Neural cell (in vitro differentiated cells): ENCODE results near the gene NEFH. TPM values are rescaled to one million over a fixed set of nuclear protein-coding genes. Genes with fewer than 3 reads are reported as not detected.

ENCODE experiments used
- H2AFZ ChIP-seq: fragments of 200-600, 300-800 bp; sonication (generic), shearing (Covaris generic); 2 replicates; pipeline ENCODE4 v1.6.0; 2014; ENCODE audit warnings: low read depth, mild to moderate bottlenecking, antibody characterized with exemption, low read length, moderate library complexity
- H3F3A ChIP-seq: fragments of 200-600 bp; shearing (Covaris generic); 2 replicates; pipeline ENCODE4 v1.6.1; 2016; ENCODE audit warnings: mild to moderate bottlenecking, moderate library complexity, mixed read lengths, antibody characterized with exemption, low read length; ENCODE audit not compliant: insufficient read depth, poor library complexity, severe bottlenecking
- H3K27ac ChIP-seq: fragments of 200-600, 300-800 bp; sonication (generic), shearing (Covaris generic); 2 replicates; pipeline ENCODE4 v1.5.1; 2014; ENCODE audit warnings: mild to moderate bottlenecking, low read length, moderate library complexity
- H3K27me3 ChIP-seq: fragments of 300-800, 200-600 bp; sonication (generic), shearing (Covaris generic); 2 replicates; pipeline ENCODE4 v1.6.0; 2014; ENCODE audit warnings: mild to moderate bottlenecking, low read depth, low read length, moderate library complexity; ENCODE audit not compliant: insufficient read depth
- H3K36me3 ChIP-seq: fragments of 300-800, 200-600 bp; sonication (generic), shearing (Covaris generic); 2 replicates; pipeline ENCODE4 v1.5.1; 2014; ENCODE audit warnings: mild to moderate bottlenecking, antibody characterized with exemption, low read length, moderate library complexity; ENCODE audit not compliant: insufficient read depth
- H3K4me2 ChIP-seq: fragments of 300-800, 200-600 bp; sonication (generic), shearing (Covaris generic); 2 replicates; pipeline ENCODE4 v1.6.0; 2014; ENCODE audit warnings: mild to moderate bottlenecking, low read length
- H3K4me3 ChIP-seq: fragments of 300-800, 200-600 bp; sonication (generic), shearing (Covaris generic); 2 replicates; pipeline ENCODE4 v1.5.1; 2014; ENCODE audit warnings: mild to moderate bottlenecking, low read length, moderate library complexity
- H3K79me2 ChIP-seq: fragments of 200-600 bp; shearing (Covaris generic); replicated peaks from 2 replicates; pipeline ENCODE4 v1.6.0; 2014; ENCODE audit warnings: mild to moderate bottlenecking, low read length, moderate library complexity; ENCODE audit not compliant: insufficient read depth
- H3K9ac ChIP-seq: fragments of 300-800, 200-600 bp; sonication (generic), shearing (Covaris generic); 2 replicates; pipeline ENCODE4 v1.6.1; 2016; ENCODE audit warnings: mild to moderate bottlenecking, low read length, mixed read lengths
- H3K9me2 ChIP-seq: fragments of 200-600 bp; shearing (Covaris generic); 2 replicates; pipeline ENCODE4 v1.6.1; 2016; ENCODE audit warnings: mild to moderate bottlenecking, low read length, mixed read lengths; ENCODE audit not compliant: insufficient read depth
- H3K9me3 ChIP-seq: fragments of 200-600, 300-800 bp; sonication (generic), shearing (Covaris generic); 2 replicates; pipeline ENCODE4 v1.6.1; 2016; ENCODE audit warnings: mild to moderate bottlenecking, mixed run types, low read length, moderate library complexity, mixed read lengths
- H4K20me1 ChIP-seq: fragments of 200-600 bp; shearing (Covaris generic); 2 replicates; pipeline ENCODE4 v1.6.1; 2016; ENCODE audit warnings: mild to moderate bottlenecking, mixed run types; ENCODE audit not compliant: insufficient read depth
- EP300 ChIP-seq: fragments of 450-650 bp; conservative IDR thresholded peaks from 2 replicates; pipeline ENCODE4 v1.6.1; 2014; ENCODE audit warnings: antibody characterized with exemption, mild to moderate bottlenecking, moderate library complexity; ENCODE audit not compliant: poor library complexity, severe bottlenecking
- EZH2 ChIP-seq: fragments of 200-600, 300-800 bp; shearing (Covaris generic), sonication (generic); IDR thresholded peaks from 2 replicates; pipeline ENCODE4 v1.6.1; 2014; ENCODE audit warnings: antibody characterized with exemption, low read length, borderline replicate concordance, mild to moderate bottlenecking; ENCODE audit not compliant: insufficient read depth, poor library complexity, severe bottlenecking
- MXI1 ChIP-seq: fragments of 450-650 bp; conservative IDR thresholded peaks from 2 replicates; pipeline ENCODE4 v1.6.1; 2014; ENCODE audit warnings: antibody characterized with exemption, mild to moderate bottlenecking; ENCODE audit not compliant: poor library complexity, severe bottlenecking
- POLR2AphosphoS5 ChIP-seq: IDR thresholded peaks from 2 replicates; pipeline ENCODE4 v1.6.1; 2012
- RAD21 ChIP-seq: fragments of 450-650 bp; conservative IDR thresholded peaks from 2 replicates; pipeline ENCODE4 v1.6.1; 2014; ENCODE audit warnings: antibody characterized with exemption, mild to moderate bottlenecking, moderate library complexity
- SMC3 ChIP-seq: fragments of 450-650 bp; conservative IDR thresholded peaks from 2 replicates; pipeline ENCODE4 v1.6.1; 2014; ENCODE audit warnings: antibody characterized with exemption, mild to moderate bottlenecking, moderate library complexity; ENCODE audit not compliant: poor library complexity
- TAF1 ChIP-seq: IDR thresholded peaks from 2 replicates; pipeline ENCODE4 v1.6.1; 2012; ENCODE audit warnings: low read depth
- polyA plus RNA-seq: library from polyadenylated mRNA; depleted of rRNA; stranded (reverse); fragments of >200 nt; gene quantifications from 2 replicates; pipeline ENCODE4 v1.2.3, GENCODE V29; 2014
- TF ChIP-seq, protein P1 (sequence below): fragments of 450-650 bp; IDR thresholded peaks from 2 replicates; pipeline ENCODE4 v1.5.1; 2014; ENCODE audit warnings: antibody characterized with exemption, mild to moderate bottlenecking, moderate library complexity; ENCODE audit not compliant: poor library complexity, severe bottlenecking
- TF ChIP-seq, protein P2 (sequence below): IDR thresholded peaks from 2 replicates; pipeline ENCODE4 v1.6.1; 2012; ENCODE audit warnings: borderline replicate concordance

Gene NEFH
- polyA plus RNA-seq, 1 donor from 2014 or later = 0.05 TPM

DNA sequence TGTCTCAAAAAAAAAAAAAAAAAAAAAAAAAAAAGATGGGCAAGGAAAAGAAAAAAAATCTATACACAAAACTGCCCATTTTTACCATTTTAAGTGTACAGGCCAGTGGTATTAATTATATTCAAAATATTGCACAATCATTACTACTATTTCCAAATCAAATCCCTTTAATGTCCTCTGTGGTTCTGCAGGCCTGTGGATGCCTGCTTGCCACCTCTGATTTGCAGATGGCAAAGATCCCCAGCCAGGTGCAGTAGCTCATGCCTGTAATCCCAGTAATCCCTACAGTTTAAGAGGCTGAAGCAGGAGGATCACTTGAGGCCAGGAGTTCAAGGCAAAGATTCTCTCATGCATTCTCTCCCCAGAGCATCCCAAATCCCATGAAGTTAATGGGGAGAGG lies 21.5 kb upstream of the NEFH start:
- no peaks in the 10 kb centered on the region for H3K36me3 ChIP-seq
- H3K9me2 ChIP-seq = no peaks in the 10 kb centered on the region
- H3K4me3 ChIP-seq = no peak overlapping the region
- no peak overlapping the region for H3K27ac ChIP-seq
- no peaks in the 10 kb centered on the region for H3F3A ChIP-seq
- H3K9me3 ChIP-seq = no peaks in the 10 kb centered on the region
- no peaks in the 10 kb centered on the region for H4K20me1 ChIP-seq
- H3K79me2 ChIP-seq = no peaks in the 10 kb centered on the region
- no peak overlapping the region for H3K4me2 ChIP-seq
- TF ChIP-seq RAD21 (no peak), EP300 (no peak), SMC3 (no peak), MXI1 (no peak)
- no peak overlapping the region for H2AFZ ChIP-seq
- H3K27me3 ChIP-seq = no peaks in the 10 kb centered on the region
- H3K9ac ChIP-seq = no peak overlapping the region

DNA sequence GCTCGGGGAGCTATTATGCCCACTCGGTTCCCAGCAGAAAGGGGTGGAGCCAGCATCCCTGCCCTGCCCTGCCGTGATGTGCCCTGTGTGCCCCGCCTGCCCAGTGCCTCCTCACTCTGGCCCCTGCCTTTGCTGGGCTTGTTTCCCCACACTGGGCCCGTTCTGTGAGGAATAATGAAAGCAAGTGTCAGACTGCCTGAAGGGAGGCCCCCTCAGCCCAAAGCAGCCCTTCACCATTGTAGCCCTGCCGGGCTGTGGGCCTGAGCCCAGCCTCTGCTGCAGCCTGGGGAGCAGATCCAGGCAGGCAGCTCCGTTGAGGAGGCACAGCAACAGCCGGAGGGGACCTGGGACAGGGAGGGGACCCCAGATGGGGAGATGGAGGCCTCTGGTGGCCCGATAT lies 20.2 kb upstream of the NEFH start:
- H3K9me3 ChIP-seq = no peaks in the 10 kb centered on the region
- TF ChIP-seq, protein P1, sequence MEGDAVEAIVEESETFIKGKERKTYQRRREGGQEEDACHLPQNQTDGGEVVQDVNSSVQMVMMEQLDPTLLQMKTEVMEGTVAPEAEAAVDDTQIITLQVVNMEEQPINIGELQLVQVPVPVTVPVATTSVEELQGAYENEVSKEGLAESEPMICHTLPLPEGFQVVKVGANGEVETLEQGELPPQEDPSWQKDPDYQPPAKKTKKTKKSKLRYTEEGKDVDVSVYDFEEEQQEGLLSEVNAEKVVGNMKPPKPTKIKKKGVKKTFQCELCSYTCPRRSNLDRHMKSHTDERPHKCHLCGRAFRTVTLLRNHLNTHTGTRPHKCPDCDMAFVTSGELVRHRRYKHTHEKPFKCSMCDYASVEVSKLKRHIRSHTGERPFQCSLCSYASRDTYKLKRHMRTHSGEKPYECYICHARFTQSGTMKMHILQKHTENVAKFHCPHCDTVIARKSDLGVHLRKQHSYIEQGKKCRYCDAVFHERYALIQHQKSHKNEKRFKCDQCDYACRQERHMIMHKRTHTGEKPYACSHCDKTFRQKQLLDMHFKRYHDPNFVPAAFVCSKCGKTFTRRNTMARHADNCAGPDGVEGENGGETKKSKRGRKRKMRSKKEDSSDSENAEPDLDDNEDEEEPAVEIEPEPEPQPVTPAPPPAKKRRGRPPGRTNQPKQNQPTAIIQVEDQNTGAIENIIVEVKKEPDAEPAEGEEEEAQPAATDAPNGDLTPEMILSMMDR = no peak
- TF ChIP-seq, protein P2, sequence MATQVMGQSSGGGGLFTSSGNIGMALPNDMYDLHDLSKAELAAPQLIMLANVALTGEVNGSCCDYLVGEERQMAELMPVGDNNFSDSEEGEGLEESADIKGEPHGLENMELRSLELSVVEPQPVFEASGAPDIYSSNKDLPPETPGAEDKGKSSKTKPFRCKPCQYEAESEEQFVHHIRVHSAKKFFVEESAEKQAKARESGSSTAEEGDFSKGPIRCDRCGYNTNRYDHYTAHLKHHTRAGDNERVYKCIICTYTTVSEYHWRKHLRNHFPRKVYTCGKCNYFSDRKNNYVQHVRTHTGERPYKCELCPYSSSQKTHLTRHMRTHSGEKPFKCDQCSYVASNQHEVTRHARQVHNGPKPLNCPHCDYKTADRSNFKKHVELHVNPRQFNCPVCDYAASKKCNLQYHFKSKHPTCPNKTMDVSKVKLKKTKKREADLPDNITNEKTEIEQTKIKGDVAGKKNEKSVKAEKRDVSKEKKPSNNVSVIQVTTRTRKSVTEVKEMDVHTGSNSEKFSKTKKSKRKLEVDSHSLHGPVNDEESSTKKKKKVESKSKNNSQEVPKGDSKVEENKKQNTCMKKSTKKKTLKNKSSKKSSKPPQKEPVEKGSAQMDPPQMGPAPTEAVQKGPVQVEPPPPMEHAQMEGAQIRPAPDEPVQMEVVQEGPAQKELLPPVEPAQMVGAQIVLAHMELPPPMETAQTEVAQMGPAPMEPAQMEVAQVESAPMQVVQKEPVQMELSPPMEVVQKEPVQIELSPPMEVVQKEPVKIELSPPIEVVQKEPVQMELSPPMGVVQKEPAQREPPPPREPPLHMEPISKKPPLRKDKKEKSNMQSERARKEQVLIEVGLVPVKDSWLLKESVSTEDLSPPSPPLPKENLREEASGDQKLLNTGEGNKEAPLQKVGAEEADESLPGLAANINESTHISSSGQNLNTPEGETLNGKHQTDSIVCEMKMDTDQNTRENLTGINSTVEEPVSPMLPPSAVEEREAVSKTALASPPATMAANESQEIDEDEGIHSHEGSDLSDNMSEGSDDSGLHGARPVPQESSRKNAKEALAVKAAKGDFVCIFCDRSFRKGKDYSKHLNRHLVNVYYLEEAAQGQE = no peak
- TF ChIP-seq EZH2 (no peak), POLR2AphosphoS5 (no peak), TAF1 (no peak), RAD21 (no peak), MXI1 (no peak), SMC3 (no peak), EP300 (no peak)
- no peak overlapping the region for H3K9ac ChIP-seq
- no peak overlapping the region for H3K4me3 ChIP-seq
- H3K27me3 ChIP-seq = no peaks in the 10 kb centered on the region
- no peak overlapping the region for H3K4me2 ChIP-seq
- H3K36me3 ChIP-seq = no peaks in the 10 kb centered on the region
- H3K27ac ChIP-seq = no peak overlapping the region
- no peaks in the 10 kb centered on the region for H3K9me2 ChIP-seq
- no peak overlapping the region for H2AFZ ChIP-seq
- no peaks in the 10 kb centered on the region for H3K79me2 ChIP-seq
- no peaks in the 10 kb centered on the region for H4K20me1 ChIP-seq
- no peaks in the 10 kb centered on the region for H3F3A ChIP-seq
